Kidney glomerular epithelial cell (primary cell): ENCODE measurements around the gene SH3BP2.
A peak's percentile ranks its signal among the peaks of the same experiment; 100 is the strongest.

Source experiments
- DNase-seq: peaks from one replicate; lab custom pipeline; 2025; lab: John Stamatoyannopoulos, UW

The SH3BP2 gene, protein sequence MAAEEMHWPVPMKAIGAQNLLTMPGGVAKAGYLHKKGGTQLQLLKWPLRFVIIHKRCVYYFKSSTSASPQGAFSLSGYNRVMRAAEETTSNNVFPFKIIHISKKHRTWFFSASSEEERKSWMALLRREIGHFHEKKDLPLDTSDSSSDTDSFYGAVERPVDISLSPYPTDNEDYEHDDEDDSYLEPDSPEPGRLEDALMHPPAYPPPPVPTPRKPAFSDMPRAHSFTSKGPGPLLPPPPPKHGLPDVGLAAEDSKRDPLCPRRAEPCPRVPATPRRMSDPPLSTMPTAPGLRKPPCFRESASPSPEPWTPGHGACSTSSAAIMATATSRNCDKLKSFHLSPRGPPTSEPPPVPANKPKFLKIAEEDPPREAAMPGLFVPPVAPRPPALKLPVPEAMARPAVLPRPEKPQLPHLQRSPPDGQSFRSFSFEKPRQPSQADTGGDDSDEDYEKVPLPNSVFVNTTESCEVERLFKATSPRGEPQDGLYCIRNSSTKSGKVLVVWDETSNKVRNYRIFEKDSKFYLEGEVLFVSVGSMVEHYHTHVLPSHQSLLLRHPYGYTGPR

DNA sequence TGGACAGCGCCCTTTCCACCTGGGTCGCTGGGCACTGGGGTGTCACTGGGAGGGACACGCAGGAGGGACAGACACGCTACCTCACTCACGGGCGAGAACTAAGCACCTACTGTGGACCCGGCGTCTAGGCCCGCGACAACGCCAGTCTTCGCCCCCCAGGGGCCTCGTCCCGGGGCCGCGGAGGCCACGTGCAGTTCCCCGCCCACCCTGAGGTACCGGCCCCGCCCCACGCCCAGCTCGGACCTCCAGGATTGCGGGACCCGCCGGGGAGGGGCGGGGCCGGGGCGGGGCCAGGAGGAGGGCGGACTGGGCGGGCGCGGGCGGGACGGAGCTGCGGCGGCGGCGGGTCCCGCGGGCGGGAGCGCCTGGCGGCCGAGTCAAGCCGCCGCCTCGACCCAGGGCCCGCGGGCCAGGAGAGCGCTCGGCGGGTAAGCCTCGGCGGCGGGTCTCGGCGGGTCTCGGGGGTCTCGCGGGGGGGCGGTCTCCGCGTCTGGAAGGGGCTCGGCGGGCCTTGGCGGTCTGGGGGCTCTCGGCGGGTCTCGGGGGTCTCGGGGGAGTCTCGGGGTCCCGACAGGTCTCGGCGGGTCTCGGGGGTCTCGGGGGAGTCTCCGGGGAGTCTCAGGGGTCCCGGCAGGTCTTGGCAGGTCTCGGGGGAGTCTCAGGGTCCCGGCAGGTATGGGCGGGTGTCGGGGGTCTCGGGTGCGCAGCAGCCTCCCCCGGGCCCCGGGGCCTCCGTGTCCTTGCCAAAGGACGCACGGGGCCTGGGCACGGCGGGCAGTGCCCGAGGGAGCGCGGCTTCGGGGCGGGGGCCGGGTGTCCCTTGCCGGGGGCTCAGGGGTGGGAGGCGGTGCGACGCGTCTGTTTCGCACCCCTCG lies at the start of gene SH3BP2:
Gene SH3BP2 (plus strand): TSS at position 375 of the 875 bp plus-strand sequence. CDS start 27,533 bp downstream, outside the sequence.
- DNase-seq: peak; percentile 30

DNA sequence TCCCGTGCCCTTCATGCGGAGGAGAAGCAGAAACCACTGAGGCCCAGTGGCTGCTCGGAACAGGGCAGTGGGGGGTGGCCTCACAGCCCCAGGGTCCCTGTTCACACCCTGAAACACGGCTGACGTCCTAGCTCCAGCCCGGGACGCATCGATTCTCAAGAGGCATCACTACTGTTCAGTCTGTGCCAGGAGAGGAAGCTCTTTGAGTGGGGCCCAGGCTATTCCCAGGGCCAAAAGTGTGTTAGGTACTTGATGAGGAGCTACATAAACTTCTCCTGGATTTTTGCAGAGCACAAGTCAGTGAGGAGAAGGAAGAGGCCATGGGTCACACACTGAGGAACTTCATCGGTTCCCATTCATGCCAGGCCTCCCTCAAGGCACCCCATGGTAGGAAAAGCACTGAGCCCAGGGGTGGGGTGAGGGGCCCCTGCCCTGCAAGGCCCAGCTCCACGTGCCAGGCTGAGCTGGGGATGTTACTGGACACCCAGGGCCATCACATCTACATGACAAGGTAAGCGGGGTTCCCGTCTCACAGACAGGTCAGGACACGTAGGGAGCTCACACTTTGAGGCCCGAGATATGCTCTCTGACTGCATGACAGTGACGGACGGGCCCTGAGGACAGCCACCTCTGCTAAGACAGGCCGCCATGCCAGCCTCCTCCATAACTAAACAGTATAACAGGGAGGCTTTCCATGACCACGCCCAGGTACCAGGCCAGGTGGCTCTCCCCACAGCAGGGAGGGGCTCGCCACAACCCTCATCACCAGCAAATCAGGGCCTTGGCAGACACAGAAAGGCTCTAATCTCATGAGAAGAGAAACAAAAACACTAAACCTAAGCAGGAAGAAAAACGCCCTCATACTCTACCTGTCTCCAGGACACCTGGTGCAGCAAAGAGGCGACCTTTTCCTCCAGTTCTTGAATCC lies 49.1 kb upstream of the SH3BP2 start:
- DNase-seq: no peak

DNA sequence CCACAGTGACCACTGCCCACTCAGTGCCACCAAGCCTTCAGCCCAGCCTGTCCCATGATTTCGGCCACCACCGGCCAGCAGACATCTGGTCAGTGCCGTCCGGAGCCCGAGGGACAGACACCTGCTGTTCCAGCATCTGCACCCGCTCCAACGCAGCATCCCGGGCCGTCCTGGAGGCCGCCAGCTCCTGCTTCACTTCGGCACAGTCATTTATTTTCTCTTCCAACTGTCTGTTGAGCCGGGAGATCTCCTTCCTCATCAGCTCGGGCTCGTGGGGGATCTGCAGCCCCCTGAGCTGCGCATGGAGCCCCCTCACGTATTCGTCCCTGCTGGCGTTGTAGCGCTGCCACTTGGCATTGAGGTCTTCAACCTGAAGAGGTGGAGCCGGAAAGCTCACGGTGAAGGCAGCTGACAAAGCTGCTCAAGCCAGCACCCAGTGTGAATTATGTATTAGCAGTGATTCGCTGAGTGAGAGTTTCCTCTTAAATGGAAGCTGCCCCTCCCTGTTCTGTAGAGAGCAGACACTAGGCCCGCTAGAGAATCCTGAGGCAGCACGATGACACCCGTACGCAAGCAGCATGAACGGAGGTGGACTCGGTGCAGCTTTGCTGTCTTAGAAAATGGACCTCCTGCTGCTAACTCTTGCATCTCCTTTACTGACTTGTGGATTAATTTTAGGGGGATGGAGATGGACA lies 48.2 kb upstream of the SH3BP2 start:
- DNase-seq: no peak

DNA sequence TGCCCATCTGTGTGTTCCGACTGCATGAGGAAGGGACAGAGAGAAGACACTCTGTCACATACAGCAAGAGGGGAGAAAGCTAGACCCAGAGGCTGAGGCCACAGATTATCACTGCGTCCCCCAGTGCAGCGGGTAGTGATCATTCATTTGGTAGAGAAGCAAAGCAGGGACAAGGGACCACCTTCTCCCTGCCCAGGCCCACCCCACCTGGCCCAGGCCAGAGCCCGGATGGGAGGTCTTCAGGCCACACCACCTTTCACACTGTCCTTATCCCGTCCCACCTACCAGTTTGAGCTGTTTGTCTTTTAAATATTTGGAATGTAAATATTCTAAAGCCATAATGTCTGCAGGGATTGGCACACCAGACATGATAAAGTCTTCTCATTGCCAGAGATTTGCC lies 47.4 kb upstream of the SH3BP2 start:
- DNase-seq: no peak

DNA sequence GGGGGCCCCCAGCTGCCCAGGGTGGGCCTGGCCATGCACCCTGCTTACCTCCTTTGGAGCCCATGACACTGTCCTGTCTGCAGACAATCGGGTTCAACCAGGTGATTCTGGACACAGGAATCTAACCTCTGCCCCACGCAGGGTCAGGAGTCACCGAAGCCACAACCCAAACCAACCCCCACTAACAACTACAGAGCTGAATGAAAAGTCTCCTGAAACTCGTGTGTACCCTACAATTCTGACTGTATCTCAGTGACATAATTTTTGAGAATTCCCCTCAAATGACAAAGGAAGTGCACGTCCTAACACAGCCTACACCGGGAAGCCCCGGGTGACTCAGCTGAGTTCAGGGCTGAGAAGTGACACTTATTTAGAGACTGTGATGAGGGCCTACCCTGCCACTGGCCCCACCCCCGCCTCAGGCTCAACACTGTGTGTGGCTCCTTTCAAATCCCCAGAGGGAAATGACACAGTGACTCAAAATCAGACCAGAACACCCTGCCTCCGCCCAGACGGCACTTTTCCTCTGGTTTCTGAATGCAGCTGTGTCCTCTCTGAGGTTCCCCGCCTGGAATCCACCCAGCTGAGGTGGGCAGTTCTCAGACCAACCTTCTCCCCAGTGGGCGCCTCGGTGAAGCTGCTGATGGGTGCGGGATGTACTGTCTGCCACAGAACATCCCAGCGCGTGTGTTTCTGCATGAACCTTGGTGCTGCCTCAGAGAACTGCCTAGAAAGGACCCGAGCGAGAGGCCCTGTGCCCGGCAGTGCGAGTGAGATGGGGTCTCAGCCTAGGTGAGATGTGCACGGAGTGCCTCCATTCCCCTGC lies 46.7 kb upstream of the SH3BP2 start:
- no peak for DNase-seq

DNA sequence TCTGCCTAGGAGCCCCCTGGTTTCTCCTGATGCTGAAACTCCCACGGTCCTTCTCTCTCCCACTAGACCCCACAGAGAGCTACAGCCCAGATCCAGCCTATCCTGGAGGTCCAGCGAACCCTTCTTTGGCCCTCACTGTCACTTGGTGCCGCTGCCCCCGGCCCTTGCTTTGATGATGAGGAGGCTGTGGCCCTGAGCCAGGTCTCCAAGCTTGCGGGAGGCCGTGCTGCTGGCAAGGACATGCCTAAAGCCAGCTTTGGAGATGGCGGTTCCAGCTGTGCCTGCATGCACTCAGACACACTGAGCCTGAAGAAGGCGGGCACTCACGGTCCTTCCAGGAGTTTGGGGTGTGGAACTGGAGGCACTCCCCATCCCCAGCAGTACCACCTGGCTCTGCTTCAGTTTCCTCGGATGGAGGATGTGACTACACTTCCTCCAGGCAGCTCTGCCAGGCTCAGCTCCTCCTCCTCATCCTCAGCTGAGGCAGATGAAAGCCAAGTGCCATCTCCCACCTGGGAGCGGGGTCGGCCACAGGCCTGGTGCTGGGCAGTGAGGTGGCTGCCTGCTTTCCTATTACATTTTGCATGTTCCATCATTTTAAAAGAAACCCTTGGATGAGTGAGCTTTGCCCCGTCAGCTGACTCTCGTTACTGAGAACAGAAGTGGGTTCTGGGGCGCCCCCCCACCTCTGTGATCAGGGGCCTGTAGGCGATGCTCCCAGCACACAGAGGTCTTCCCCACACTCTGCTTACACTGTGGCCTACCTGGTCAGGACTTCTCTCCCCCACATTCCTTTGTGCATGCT lies 45.8 kb upstream of the SH3BP2 start:
- no peak for DNase-seq

GRCh38 chr4:2750719-2751605 lies 41.9 kb upstream of the SH3BP2 start:
- no peak for DNase-seq

DNA sequence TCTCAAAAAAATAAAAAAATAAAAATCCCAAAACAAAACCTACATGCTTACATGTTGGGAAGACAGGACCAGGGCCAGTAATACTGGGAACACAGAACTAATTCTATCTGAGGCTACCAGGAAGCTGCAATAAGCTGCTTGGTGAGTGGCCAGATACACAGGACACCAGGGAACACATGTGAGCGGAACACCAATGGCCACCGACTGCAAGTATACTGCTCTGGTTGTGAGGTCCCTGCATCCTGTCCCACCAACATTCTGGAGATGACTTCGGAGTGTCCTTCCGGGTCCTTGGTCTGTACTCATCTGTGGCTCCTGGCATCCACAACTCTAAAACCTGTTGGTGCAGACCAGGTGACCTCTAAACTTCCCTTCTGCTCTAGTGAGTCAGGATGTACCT lies 39.4 kb upstream of the SH3BP2 start:
- DNase-seq: no peak

DNA sequence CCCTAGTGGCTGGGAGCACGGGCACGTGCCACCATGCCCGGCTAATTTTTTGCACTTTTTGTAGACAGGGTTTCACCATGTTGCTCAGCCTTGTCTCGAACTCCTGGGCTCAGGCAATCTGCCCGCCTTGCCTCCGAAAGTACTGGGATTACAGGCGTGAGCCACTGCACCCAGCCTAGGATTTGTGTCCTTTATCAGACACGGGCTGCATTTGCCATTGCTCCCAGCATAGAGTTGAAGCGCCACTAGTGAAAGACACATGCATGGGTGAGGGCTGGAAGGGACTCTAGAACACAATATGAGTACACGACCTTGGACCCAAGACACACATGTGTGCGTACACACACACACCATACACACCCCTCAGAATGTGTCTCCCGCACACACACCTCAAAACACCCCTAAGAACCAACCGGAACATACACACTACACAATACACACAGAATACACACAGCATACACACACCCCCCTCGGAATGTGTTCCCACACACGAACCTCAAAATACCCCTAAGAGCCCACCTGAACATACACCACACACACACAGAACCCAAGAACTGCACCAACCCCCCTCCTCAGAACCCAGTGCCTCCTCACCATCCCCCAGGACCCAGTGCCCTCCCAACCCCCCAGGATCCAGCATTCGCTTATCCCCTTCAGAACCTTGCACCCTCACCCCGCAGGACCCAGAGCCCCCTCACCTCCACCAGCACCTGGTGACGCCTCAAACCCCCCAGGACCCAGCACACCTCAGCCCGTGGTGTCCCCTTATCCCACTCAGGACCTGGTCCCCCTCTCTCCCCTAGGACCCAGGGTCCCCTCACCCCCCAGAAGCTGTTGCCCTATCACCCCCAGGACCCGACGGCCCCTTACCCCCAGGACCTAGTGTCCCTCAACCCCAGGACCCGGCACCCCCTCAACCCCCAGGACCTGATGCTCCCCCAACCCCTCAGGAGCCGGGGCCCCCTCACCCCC lies 37.8 kb upstream of the SH3BP2 start:
- no peak for DNase-seq

DNA sequence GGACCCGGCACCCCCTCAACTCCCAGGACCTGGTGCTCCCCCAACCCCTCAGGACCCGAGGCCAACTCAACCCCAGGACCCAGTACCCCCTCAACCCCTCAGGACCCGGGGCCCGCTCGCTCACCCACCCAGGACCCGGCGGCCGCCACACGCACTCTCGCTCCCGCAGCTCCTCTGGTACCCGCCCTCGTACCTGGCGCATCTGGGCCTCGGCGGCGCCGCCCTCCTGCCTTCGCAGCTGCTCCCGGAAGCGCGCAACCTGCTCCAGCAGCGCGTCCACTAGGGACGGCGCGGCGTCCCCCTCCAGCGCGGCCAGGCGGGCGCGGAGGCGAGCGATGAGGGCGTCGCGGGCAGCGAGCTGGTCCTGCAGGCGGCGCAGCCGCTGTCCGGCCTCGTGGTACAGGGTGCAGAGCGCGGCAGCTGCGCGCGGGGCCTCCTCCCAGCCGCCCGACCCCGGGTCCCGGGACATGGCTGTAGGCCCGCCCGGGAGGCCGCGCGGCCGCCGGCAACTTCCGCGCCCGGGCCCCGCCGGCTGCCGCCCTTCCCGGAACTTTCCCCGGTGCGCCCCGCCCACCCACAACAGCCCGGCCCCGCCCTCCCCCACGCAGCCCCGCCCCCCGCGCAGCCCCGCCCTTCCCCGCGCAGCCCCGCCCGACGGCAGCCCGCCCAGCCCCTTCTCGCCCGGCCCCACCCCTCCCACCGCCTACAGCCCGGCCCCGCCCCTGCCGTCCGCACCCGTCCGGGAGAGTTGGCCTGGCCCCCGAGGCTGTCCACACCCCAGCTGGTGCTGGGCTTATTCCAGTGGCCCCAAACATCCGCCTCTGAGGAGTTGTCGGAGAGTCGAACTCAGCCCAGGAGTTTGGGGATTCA lies 36.8 kb upstream of the SH3BP2 start, which contains the start of gene TNIP2:
Gene TNIP2 (minus strand): TSS at position 516 of the 870 bp plus-strand sequence. CDS start 47 bp downstream, at position 469.
- peak; percentile 57 for DNase-seq

- DNase-seq: no peak
Measured at GRCh38 chr4:2756691-2757350, 36.1 kb upstream of the SH3BP2 start.

DNA sequence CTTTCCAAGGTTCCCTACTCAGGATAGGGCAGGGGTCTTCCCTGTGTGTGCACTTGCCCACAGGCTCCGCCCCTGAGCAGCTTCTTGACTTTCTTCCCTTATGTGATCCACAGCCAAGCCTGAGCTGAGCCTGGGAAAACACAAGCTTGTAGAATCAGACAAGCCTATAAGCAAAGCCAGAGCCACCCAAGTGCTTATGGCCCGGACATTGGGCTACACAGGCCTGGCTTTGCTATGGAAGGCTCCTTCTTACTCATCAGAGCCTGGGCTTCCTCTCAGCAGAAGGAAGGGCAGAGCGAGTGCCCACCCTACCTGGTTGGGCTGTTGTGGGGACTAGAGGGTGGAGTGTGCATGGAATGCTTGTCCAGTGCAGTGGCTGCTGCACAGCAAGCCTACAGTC lies 35.5 kb upstream of the SH3BP2 start:
- no peak for DNase-seq

GRCh38 chr4:2761035-2761923 lies 31.6 kb upstream of the SH3BP2 start:
- no peak for DNase-seq

GRCh38 chr4:2762048-2762447 lies 30.8 kb upstream of the SH3BP2 start:
- DNase-seq: no peak
